ENCODE results near the gene CELF2. TPM values are rescaled to one million over a fixed set of nuclear protein-coding genes. Genes with fewer than 3 reads are reported as not detected.

CELF2 gene
- total and polyA plus RNA-seq, 8 donors: 58.0 to 107 (median 65.9) TPM

- Histone ChIP-seq H3K4me1 (no peaks in the 10 kb centered on the region), H3K27ac (peak overlapping the region in 1 of 2 donors; percentile 83), H3K4me3 (peak overlapping the region in 1 of 2 donors; percentile 51), H3K36me3 (no peaks in the 10 kb centered on the region), H3K27me3 (peaks cover 2 to 66% of the 10 kb centered on the region in 2 donors), H3K9me3 (no peaks in the 10 kb centered on the region)
- intact Hi-C loops (cut with DNase I): no loop called here
- DNase-seq (no peak), ATAC-seq (no peak)
- TF ChIP-seq CTCF (IDR thresholded peaks at IDR 0.05): no peak
These were observed 2.9 kb downstream of the CELF2 start for GRCh38 chr10:11020548-11020942.

GRCh38 chr10:11022213-11022612 is 4.5 kb downstream of the CELF2 start:
- Histone ChIP-seq H3K27ac (peak overlapping the region in 1 of 2 donors; percentile 26), H3K4me3 (no peak overlapping the region), H3K9me3 (no peaks in the 10 kb centered on the region), H3K36me3 (no peaks in the 10 kb centered on the region), H3K27me3 (peaks cover 2 to 50% of the 10 kb centered on the region in 2 donors), H3K4me1 (no peaks in the 10 kb centered on the region)
- no peak for TF ChIP-seq CTCF (IDR thresholded peaks at IDR 0.05)
- DNase-seq (no peak), ATAC-seq (no peak)
- intact Hi-C loops (cut with DNase I): no loop called here

- intact Hi-C loops (cut with DNase I): no loop called here
- ATAC-seq (no peak), DNase-seq (no peak)
- H3K4me3 ChIP-seq: no peak overlapping the region
- TF ChIP-seq CTCF (IDR thresholded peaks at IDR 0.05): no peak
- no peaks in the 10 kb centered on the region for H3K36me3 ChIP-seq
- peaks cover 0 to 39% of the 10 kb centered on the region in 2 donors for H3K27me3 ChIP-seq
- H3K27ac ChIP-seq: no peak overlapping the region
- no peaks in the 10 kb centered on the region for H3K9me3 ChIP-seq
- no peaks in the 10 kb centered on the region for H3K4me1 ChIP-seq
These were observed 5.6 kb downstream of the CELF2 start for GRCh38 chr10:11023009-11023953.

- Histone ChIP-seq H3K9me3 (no peaks in the 10 kb centered on the region), H3K36me3 (no peaks in the 10 kb centered on the region), H3K27me3 (peaks cover 0 to 26% of the 10 kb centered on the region in 2 donors), H3K4me1 (no peaks in the 10 kb centered on the region), H3K4me3 (no peak overlapping the region), H3K27ac (no peak overlapping the region)
- intact Hi-C loops (cut with DNase I): no loop called here
- TF ChIP-seq CTCF (IDR thresholded peaks at IDR 0.05): no peak
- DNase-seq (no peak), ATAC-seq (peak; percentile 74)
These were observed 6.9 kb downstream of the CELF2 start for GRCh38 chr10:11024596-11024995.

- no peak overlapping the region for H3K27ac ChIP-seq
- H3K4me1 ChIP-seq: no peaks in the 10 kb centered on the region
- DNase-seq (no peak), ATAC-seq (no peak)
- no peaks in the 10 kb centered on the region for H3K36me3 ChIP-seq
- H3K27me3 ChIP-seq: peaks cover 0 to 15% of the 10 kb centered on the region in 2 donors
- no peaks in the 10 kb centered on the region for H3K9me3 ChIP-seq
- intact Hi-C loops (cut with DNase I): no loop called here
- no peak overlapping the region for H3K4me3 ChIP-seq
- no peak for TF ChIP-seq CTCF (IDR thresholded peaks at IDR 0.05)
These were observed 8.3 kb downstream of the CELF2 start for GRCh38 chr10:11025978-11026377.

Measured in left lung (tissue), 10 donors.